ENCODE results near the gene RAD18. TPM values are rescaled to one million over a fixed set of nuclear protein-coding genes. Genes with fewer than 3 reads are reported as not detected.
A peak's percentile ranks its signal among the peaks of the same experiment; 100 is the strongest.

Gene RAD18
- total RNA-seq, 1 donor from 2014 or later = 35.4 TPM

DNA sequence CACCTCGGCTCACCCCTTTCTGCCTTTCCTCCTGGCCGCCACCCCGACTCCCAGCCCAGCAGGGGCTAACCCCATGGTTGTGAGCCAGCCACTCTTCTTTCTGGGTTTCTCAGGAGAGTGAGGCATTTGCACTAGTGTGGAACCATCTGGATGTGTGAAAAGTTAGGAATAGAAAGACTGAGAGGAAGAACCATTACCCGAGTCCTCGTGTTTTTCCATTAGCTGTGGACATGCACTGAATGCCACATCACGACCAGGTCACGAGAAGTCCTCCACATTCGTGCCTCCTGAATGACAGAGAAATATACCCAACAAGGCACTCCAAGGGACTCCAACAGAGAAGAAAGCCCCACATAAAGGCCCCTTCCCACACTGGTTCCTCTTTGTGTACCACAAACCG is 18.0 kb upstream of the RAD18 start:
- intact Hi-C loops (cut with DNase I) = no loop called here
- DNase-seq (ENCODE audit: extremely low spot score in 2 of 2) = peak; percentile 74 to 81
- Histone ChIP-seq H3K4me3 (no peak overlapping the region), H3K36me3 (no peaks in the 10 kb centered on the region), H3K27me3 (no peaks in the 10 kb centered on the region), H3K27ac (no peak overlapping the region), H3K4me1 (no peaks in the 10 kb centered on the region), H3K9me3 (no peaks in the 10 kb centered on the region)
- TF ChIP-seq POLR2A (IDR thresholded peaks at IDR 0.05) = no peak
- no peak for TF ChIP-seq POLR2AphosphoS5 (IDR thresholded peaks at IDR 0.05; ENCODE audit: insufficient read depth in 1 of 2, low read depth in 1 of 2)
- TF ChIP-seq, protein P1, sequence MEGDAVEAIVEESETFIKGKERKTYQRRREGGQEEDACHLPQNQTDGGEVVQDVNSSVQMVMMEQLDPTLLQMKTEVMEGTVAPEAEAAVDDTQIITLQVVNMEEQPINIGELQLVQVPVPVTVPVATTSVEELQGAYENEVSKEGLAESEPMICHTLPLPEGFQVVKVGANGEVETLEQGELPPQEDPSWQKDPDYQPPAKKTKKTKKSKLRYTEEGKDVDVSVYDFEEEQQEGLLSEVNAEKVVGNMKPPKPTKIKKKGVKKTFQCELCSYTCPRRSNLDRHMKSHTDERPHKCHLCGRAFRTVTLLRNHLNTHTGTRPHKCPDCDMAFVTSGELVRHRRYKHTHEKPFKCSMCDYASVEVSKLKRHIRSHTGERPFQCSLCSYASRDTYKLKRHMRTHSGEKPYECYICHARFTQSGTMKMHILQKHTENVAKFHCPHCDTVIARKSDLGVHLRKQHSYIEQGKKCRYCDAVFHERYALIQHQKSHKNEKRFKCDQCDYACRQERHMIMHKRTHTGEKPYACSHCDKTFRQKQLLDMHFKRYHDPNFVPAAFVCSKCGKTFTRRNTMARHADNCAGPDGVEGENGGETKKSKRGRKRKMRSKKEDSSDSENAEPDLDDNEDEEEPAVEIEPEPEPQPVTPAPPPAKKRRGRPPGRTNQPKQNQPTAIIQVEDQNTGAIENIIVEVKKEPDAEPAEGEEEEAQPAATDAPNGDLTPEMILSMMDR (IDR thresholded peaks at IDR 0.05) = no peak

DNA sequence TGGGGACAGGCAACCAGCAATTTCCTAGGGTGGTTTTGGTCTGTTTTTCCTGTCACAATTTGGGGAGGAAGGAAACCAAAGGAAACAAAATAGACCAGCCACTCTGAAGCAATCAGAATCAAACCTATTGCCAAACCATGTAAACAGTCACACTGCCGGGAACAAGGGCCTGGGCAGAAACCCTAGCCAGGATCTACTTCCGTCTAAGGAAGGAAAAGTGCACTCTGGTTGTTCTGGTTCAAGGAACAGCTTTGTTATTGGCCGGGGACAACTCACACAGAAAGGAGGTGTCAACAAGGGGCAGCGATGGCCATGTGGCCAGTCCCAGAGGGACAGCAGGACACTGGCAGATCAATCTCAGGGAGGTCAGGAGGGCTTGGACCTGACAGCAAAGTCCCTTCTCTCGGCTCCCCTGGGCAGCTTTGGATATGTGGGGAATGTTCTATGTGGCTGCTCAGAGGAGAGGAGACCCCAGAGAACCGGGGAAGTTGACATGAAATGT is 17.5 kb upstream of the RAD18 start:
- TF ChIP-seq POLR2A (IDR thresholded peaks at IDR 0.05) (no peak), POLR2AphosphoS5 (IDR thresholded peaks at IDR 0.05; ENCODE audit: insufficient read depth in 1 of 2, low read depth in 1 of 2) (no peak)
- TF ChIP-seq, protein P1 (IDR thresholded peaks at IDR 0.05) = no peak
- no peaks in the 10 kb centered on the region for H3K36me3 ChIP-seq
- no peaks in the 10 kb centered on the region for H3K27me3 ChIP-seq
- DNase-seq (ENCODE audit: extremely low spot score in 2 of 2) = peak; percentile 46 to 72
- no peaks in the 10 kb centered on the region for H3K4me1 ChIP-seq
- intact Hi-C loops (cut with DNase I) = no loop called here
- H3K4me3 ChIP-seq = no peak overlapping the region
- H3K9me3 ChIP-seq = no peaks in the 10 kb centered on the region
- H3K27ac ChIP-seq = no peak overlapping the region

DNA sequence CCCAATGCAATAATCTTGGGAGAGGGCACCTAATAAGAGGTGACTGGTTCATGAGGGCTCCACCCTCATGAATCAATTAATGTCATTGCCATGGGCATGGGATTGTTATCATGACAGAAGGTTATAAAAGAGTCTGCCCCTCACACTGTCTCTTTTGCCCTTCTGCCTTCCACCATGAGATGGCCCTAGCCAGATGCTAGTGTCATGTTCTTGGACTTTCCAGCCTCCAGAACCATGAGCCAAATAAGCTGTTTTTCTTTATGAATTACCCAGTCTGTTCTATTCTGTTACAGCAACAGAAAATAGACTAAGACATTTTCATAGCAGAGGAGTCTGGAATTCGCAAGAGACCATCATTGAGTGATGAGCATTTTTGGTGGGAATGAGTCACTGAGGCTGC is 16.0 kb upstream of the RAD18 start:
- Histone ChIP-seq H3K27me3 (no peaks in the 10 kb centered on the region), H3K9me3 (no peaks in the 10 kb centered on the region), H3K27ac (no peak overlapping the region), H3K36me3 (no peaks in the 10 kb centered on the region), H3K4me3 (no peak overlapping the region), H3K4me1 (no peaks in the 10 kb centered on the region)
- DNase-seq (ENCODE audit: extremely low spot score in 2 of 2) = peak in 1 of 2 donors; percentile 19
- intact Hi-C loops (cut with DNase I) = no loop called here
- no peak for TF ChIP-seq POLR2AphosphoS5 (IDR thresholded peaks at IDR 0.05; ENCODE audit: insufficient read depth in 1 of 2, low read depth in 1 of 2)
- TF ChIP-seq, protein P1 (IDR thresholded peaks at IDR 0.05) = no peak

DNA sequence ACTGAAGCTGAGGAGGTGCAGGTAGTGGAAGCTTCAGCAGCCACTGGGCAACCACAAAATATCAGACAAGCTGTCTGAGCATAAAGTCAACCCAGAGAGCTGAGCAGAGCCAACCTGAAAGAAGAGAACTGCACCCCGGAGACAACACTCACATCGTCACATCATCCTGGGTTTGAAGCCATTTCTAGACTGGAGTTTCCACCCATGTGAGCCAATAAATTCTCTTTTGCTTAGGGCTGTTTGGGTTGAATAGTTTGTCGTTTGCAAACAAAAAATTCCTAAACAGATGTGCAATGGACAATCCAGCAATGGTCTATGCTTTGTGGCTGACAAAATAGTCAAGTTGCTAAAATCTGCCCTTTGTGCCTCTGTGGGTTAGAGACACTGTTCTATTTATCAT is 15.3 kb upstream of the RAD18 start:
- DNase-seq (ENCODE audit: extremely low spot score in 2 of 2) = peak; percentile 25 to 49
- Histone ChIP-seq H3K9me3 (no peaks in the 10 kb centered on the region), H3K36me3 (no peaks in the 10 kb centered on the region), H3K4me1 (no peaks in the 10 kb centered on the region), H3K27me3 (no peaks in the 10 kb centered on the region), H3K27ac (no peak overlapping the region), H3K4me3 (no peak overlapping the region)
- TF ChIP-seq POLR2AphosphoS5 (IDR thresholded peaks at IDR 0.05; ENCODE audit: insufficient read depth in 1 of 2, low read depth in 1 of 2) (no peak), POLR2A (IDR thresholded peaks at IDR 0.05) (no peak)
- TF ChIP-seq, protein P1 (IDR thresholded peaks at IDR 0.05) = no peak
- intact Hi-C loops (cut with DNase I) = no loop called here

DNA sequence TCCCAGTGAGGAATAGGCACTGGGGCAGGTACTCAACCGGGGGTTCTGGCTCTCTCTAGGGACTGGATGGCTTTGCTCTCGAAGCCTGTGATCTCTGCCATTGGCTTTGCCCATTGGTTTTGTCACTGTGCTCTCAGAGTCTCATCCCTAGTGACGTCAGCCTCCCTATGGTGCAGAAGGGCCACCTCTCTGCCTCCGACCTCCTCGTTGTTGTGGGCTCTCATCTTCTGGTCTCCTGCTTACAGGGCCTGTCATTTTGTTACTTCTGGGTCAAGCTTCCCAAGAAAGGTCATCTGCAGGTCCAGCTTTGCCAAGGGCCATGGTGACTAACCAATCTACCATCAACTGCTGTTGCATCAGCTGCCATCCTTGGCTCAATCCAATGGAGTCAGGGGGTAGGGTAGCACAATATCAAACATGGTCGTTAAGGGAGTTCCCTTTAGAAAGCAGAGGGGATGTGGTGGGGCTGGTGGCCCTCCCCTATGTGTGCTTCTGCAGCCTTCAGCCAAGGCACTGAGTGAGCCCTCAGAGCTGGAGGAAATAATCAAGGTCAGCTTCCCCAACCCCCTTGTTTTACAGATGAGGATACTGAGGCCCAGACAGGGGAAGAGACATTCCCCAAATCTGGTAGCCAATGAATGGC is 13.4 kb upstream of the RAD18 start:
- Histone ChIP-seq H3K36me3 (no peaks in the 10 kb centered on the region), H3K4me3 (no peak overlapping the region), H3K27ac (no peak overlapping the region), H3K9me3 (no peaks in the 10 kb centered on the region), H3K27me3 (no peaks in the 10 kb centered on the region), H3K4me1 (no peaks in the 10 kb centered on the region)
- DNase-seq (ENCODE audit: extremely low spot score in 2 of 2) = peak in 1 of 2 donors; percentile 62
- no peak for TF ChIP-seq POLR2A (IDR thresholded peaks at IDR 0.05)
- intact Hi-C loops (cut with DNase I) = no loop called here

All from vagina (tissue), 2 donors.